T-helper 2 cell (primary cell): ENCODE results near the gene ANKH.
A peak's percentile ranks its signal among the peaks of the same experiment; 100 is the strongest.
"Not testable (repeated sequence)": the region's sequence is repeated elsewhere in the genome, so short reads cannot be mapped to it uniquely, and the experiment has no call there.

ENCODE experiments used
- DNase-seq, 5 experiments: peaks; one replicate each; pipeline versions ENCODE4 v3.0.0 to v3.0.0-alpha.2; 2012 to 2022

The ANKH gene

GRCh38 chr5:14882658-14883580, 11.3 kb upstream of the ANKH start:
- no peak for DNase-seq

- DNase-seq = no peak
These were observed 10.2 kb upstream of the ANKH start for GRCh38 chr5:14881826-14882225.

- no peak for DNase-seq
These were observed 9.1 kb upstream of the ANKH start for GRCh38 chr5:14880688-14881087.

- DNase-seq = no peak
These were observed 8.5 kb upstream of the ANKH start for GRCh38 chr5:14879937-14880589.

- DNase-seq = no peak
These were observed 7.8 kb upstream of the ANKH start for GRCh38 chr5:14879393-14879792.

GRCh38 chr5:14878192-14878591, 6.6 kb upstream of the ANKH start:
- not testable (repeated sequence) for DNase-seq

GRCh38 chr5:14876095-14876494, 4.5 kb upstream of the ANKH start:
- no peak for DNase-seq

GRCh38 chr5:14873790-14874189, 2.2 kb upstream of the ANKH start:
- DNase-seq = no peak

- DNase-seq = peak in 1 of 5 experiments; percentile 20
These were observed 1.5 kb upstream of the ANKH start for GRCh38 chr5:14873093-14873492.

- DNase-seq = peak; percentile 26 to 79 (median 46)
These were observed 752 bp upstream of the ANKH start for GRCh38 chr5:14872070-14872989.

- peak; percentile 3 to 84 (median 58) for DNase-seq
These were observed 1.0 kb downstream of the ANKH start for GRCh38 chr5:14870337-14871213.

- DNase-seq = peak in 3 of 5 experiments; percentile 6 to 75 (median 9)
These were observed 1.9 kb downstream of the ANKH start for GRCh38 chr5:14869668-14870164.

GRCh38 chr5:14869233-14869632, 2.3 kb downstream of the ANKH start:
- DNase-seq = no peak

- no peak for DNase-seq
These were observed 2.8 kb downstream of the ANKH start for GRCh38 chr5:14868771-14869170.

GRCh38 chr5:14864181-14864812, 7.3 kb downstream of the ANKH start:
- DNase-seq = no peak

GRCh38 chr5:14863105-14863504, 8.5 kb downstream of the ANKH start:
- DNase-seq = no peak

- no peak for DNase-seq
These were observed 10.3 kb downstream of the ANKH start for GRCh38 chr5:14861123-14861765.

- no peak for DNase-seq
These were observed 11.6 kb downstream of the ANKH start for GRCh38 chr5:14859980-14860379.

GRCh38 chr5:14859150-14859549, 12.4 kb downstream of the ANKH start:
- DNase-seq = no peak

- DNase-seq = no peak
These were observed 16.2 kb downstream of the ANKH start for GRCh38 chr5:14855366-14855765.

- DNase-seq = no peak
These were observed 16.8 kb downstream of the ANKH start for GRCh38 chr5:14854799-14855198.
